DLD1 (cell line): ENCODE measurements around the gene PIM3.
"Not testable (repeated sequence)": the region's sequence is repeated elsewhere in the genome, so short reads cannot be mapped to it uniquely, and the experiment has no call there.

Experiments
- in situ Hi-C: cut with HindIII; loops from 2 replicates; pipeline ENCODE4 v1.10.0; 2017; ENCODE audit warnings: low sequenced_read_pairs

PIM3 gene

DNA sequence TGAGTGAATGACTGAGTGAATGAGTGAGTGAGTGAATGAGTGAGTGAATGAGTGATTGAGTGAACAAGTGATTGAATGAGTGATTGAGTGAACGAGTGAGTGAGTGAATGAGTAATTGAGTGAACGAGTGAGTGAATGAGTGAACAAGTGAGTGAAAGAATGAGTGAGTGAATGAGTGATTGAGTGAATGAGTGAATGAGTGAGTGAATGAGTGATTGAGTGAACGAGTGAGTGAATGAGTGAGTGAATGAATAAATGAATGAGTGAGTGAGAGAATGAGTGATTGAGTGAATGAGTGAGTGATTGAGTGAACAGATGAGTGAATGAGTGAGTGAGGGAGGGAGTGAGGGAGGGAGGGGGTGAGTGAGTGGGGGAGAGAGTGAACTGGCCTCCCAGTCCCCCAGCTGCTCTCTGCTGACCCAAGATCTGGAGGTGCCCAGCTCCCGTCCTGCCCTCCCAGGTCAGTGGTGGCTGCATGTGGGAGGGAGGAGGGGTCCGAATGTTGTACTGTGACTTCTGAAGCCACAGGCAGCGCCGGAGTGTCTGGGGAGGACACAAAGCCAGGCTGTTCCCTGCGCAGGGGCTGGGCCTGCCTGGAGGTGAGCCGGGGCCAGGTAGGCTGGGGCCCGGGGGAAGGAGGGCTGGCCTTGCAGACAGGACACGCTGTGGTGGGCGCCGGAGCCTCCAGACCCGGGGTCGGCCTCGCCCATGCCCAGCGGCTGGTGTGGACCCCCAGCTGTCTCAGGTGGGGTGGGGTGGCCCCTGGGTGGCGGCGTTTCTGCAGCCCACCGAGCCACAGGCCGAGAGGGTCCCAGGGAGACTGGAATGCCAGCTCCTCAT lies 17.8 kb upstream of the PIM3 start:
- in situ Hi-C loops = no loop called here

DNA sequence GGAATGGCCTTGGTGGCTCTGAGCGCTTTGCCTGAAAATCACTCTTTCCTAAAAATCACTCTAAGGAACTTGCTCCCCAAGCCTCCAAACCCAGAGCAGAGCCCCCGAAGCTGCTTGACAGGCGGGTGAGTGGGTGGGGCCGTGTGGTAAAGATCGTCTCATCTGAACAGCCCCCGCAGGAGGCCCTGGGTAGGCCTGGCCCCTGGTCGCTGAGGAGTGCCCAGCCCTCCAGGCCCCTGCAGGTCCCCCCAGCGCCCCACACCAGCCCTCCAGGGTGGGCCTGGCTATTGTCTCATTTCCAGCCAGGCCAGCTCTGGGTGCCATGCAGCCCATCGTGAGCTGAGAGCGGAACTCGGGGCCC lies 17.2 kb upstream of the PIM3 start:
- in situ Hi-C loops = no loop called here

DNA sequence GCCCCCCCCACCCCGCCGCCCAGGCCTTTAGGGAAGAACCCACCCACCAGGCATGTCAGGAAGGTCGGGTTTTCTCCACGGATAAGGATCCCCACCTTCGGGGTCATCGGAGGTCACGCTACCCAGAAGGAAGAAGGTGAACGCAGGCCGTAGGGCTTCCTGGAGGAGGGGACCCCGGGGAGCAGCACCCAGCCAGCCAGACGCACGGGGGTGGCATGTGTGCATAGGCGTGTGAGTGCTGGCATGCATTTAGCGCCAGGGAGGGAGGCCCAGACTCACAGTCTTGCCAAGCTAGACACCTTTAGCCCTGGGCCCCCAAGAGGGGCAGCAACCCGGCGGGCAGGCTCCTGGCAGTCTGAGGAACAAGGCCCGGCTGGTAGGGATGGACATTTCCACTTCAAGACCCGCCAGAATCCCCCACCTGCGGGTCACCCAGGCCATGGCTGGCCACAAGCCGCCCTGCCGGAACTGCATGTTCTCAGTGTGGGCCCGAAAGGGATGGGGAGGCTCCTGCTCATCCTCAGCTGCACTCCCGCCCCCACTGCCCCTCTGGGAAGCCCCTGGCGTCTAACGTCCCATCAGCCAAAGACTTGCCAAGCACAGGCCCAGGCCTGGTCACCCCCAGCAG lies 16.7 kb upstream of the PIM3 start:
- in situ Hi-C loops = no loop called here

DNA sequence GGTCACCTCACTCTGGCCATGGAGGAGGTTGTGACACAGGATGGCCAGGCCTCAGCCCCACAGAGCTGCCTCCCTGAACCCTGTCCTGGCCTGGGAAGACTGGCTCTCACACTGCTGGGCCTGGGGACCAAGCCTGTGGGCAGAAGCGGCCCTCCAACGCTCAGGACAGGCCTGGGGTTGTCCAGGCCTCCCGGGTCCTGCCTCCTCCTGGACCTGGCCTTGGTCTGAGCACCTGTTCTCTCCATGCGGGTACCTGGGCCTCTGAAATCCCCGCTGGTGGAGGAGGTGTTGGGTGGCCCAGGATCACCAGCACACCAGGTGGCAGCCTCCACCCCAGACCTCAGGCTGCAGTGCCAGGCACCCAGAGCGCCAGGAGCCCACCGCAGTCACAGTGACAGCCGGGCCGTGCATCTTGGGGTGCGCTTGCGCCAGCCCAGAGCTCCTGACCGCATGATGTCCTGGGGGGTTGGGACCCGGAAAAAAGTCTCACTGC lies 16.1 kb upstream of the PIM3 start:
- in situ Hi-C loops = no loop called here

DNA sequence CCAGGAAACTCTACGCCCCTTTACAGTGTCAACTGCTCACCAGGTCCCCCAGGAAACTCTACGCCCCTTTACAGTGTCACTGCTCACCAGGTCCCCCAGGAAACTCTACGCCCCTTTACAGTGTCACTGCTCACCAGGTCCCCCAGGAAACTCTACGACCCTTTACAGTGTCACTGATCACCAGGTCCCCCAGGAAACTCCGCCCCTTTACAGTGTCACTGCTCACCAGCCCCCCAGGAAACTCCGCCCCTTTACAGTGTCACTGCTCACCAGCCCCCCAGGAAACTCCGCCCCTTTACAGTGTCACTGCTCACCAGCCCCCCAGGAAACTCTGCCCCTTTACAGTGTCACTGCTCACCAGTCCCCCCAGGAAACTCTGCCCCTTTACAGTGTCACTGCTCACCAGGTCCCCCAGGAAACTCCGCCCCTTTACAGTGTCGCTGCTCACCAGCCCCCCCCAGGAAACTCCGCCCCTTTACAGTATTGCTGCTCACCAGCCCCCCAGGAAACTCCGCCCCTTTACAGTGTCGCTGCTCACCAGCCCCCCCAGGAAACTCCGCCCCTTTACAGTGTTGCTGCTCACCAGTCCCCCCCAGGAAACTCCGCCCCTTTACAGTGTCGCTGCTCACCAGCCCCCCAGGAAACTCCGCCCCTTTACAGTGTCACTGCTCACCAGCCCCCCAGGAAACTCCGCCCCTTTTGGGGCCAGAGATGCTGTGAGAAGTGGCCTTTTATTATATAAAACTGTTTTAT lies 15.4 kb upstream of the PIM3 start:
- in situ Hi-C loops = not testable (repeated sequence)

DNA sequence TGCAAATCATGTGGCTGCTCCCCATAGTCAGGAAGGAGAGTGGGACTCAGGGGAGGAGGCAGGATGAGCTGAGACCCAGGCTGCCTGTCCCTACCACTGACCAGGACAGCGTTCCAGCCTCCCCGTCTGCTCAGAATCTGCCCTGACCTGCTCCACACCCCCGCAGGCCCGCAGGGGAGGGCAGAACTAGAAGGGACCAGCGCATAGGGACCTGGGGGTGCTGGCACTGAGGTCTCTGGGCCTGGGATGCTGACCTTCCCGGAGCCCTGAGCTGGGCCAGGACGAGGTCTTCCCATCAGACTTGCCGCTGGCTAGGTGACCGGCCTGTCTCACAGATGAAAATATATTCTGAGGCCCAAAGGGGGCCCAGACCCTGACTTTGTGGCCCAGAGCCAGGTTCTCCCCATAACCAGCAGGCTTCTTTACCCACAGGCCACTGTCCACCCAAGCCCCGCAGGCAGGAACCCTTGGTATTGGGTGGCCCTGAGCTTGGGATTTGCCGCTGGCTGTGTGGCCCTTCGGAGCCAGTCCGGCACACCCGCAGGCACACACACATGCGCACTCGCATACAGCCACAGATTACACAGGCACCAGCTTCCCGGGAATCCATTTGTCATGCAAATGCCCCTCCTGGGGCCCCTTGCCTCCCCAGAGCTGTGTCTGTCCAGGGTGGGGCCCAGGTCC lies 13.8 kb upstream of the PIM3 start:
- in situ Hi-C loops = no loop called here

DNA sequence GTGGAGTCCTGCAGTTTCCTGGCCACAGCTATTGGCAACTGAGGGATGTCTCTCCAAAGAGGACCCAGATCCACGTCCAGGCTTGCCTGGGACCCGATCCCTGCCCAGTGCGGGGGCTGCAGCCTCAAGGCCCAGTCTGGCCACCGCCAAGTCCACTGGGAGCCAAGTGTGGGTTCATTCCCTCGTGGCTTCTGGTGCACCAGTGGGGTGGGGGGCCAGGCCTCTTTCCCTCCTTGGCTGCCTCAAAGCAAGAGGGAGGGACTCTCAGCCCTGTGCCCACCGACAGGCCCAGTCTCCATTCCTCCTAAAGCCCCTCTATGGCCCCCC lies 13.3 kb upstream of the PIM3 start:
- in situ Hi-C loops = no loop called here

DNA sequence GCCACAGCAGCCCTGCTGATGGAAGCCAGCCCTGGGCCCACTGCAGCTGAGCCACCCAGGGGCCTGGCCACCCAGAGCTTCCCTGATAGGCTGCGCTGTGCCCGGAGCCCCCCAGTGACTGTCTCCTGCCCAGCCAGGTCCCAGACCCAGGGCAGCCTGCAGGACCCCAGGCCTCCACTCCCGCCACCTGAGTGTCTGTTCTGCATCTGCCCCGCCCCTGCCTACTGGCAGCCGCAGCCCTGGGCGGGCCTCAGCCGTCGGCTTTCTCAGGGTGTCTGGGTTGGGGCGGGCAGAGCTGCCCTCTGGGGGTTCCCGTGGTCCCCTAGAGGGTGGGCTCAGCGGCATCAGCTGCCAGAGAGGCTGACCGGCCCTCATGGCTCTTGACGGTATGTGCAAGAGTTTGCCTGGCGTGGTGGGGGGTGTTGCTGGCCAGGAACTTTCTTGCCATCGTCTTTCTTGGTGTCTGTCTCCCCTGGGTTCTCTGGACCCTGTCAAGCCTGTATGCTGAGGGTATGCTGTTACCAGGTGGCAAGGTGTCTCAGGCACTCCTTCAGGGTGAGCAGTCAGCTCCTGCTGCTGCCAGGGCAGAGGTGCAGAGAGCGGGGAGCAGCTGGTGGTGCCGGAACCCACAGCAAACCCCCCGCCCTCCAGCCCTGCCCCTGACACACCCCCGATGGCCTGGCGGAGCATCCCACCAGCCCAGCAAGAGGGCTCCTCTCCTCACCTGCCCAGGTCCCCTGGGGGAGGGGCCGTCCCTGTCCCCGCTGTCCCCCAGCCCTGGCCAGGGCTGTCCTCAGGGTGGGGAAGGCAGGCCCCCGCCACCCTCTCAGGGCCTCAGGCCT lies 12.2 kb upstream of the PIM3 start:
- in situ Hi-C loops = no loop called here

DNA sequence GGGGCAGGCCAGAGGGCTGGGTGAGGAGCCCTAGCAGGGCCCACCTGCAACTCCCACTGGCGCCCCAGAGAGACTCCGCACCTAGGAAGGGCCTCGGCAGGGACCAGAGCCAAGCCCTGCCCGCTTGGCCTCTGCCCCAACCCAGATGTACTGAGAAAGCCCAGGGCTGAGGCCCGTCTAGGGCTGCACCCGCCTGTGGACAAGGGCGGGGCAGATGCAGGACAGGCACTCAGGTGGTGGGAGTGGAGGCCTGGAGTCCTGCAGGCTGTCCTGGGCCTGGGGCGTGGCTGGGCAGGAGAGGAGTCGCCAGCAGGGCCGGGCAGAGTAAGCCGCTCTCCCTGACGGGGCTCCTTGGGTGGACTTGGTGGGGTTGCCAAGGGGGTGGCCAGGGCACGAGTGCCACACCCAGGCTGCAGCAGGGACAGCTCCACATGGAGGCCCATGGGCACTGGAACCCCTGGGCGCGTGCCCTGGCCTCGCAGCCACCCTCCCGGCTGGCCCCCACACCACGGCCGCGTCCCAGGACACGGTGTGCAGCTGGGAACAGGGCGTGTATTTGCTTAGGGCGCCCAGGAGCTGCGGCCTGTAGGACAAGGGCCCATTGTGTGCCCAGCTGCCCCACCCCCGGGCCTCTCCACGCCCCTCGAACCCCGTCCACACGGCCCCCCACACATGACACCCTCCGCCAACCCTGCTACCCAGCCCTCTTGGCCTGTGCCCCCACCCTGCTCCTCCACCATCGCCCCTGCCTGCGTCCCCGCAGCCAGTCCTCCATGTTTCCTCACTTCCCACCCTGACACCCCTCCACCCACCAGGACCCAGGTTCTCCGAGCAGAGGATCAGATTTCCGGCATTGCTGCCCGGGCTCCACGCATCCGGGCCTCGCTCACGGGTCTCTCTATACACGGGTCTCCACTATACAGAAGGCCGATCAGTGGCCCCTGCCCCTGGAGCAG lies 11.3 kb upstream of the PIM3 start:
- in situ Hi-C loops = no loop called here

DNA sequence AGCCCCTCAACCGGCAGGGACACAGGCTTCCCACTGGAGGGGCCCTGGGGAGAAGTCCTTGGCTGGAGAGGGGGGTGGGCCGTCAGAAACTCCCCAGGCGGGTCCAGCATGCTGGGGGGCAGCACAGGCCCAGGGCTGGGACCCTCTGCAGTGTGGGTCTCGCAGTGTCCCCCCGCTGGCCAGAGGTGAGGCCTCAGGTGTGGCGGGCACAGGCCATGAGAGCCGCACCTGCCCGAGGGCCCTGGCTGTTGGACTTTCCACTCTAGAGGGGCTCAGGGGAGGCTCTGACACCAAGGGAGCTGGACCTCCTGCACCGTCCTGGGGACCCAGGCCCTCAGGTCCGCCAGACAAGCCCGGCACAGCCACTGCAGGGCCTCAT lies 10.7 kb upstream of the PIM3 start:
- in situ Hi-C loops = no loop called here

DNA sequence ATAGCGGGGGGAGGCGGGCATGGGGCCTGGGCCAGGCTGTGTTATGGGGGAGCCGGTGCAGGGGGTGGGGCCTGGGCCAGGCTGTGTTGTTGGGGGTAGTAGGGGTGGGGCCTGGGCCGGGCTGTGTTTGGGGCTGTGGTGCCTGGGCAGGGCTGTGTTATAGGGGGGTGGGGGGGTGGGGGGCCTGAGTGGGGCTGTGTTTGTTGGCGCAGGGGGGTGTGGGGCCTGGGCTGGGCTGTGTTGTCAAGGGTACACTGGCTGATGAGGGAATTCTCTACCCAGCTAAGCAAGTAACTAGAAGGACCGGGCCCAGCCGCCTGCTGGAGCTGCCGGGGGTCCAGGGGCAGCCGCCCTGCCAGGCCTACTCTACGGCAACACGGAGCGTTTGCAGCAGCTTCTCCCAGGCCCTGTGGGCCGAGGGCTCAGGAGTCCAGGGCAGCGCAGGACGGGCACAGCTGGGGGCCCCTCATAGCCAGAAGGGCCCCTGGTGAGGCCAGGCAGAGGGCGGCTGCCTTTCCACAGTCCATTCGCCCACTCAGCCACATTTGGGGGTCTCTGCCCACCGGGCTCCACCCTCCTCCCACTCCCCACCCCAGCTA lies 10.1 kb upstream of the PIM3 start:
- in situ Hi-C loops = no loop called here

DNA sequence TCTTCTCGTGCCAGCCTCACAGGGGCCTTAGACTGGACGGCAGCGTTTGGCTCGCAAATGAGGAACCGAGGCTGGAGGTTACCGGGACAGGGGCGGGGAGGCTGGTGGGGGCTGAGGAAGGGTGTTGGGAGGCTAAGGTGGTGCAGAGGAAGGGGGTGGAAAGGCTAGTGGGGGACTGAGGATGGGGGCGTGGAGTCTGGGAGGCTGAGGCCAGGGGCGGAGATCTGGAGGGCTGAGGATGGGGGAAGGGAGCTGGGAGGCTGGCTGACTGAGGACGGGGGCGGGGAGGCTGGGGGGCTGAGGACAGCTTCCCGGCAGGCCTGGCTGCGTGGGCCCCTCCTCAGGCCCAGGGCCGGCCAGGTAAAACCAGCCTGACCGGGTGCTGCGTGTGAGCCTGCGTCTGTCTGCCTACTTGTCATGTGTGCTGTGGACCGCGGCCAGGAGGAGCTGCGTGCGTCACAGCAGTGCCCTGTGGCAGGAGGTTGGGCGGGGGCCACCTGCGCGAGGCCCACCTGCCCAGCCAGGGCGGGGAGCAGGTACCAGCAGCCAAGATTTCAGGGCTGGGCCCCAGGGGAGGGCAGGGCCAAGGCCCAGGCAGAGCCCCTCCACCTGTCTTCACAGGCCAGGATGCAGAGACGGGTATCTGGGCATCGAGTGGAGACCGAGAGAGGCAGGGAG lies 9.4 kb upstream of the PIM3 start:
- in situ Hi-C loops = no loop called here

DNA sequence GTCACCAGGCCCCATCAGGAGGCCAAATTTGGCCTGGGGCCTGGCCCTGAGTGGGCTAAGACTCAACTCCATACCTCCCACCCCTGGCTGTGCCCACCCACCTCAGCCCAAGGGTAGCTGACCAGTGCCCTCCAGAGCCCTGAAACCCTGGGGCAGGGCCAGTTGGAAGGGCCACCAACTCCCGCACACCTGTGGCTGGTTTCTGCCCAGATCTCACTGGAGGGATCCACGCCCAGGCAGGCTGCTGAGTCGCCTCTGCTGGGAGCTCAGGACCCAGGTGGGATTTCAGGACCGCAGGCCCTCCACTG lies 8.9 kb upstream of the PIM3 start:
- in situ Hi-C loops = no loop called here

DNA sequence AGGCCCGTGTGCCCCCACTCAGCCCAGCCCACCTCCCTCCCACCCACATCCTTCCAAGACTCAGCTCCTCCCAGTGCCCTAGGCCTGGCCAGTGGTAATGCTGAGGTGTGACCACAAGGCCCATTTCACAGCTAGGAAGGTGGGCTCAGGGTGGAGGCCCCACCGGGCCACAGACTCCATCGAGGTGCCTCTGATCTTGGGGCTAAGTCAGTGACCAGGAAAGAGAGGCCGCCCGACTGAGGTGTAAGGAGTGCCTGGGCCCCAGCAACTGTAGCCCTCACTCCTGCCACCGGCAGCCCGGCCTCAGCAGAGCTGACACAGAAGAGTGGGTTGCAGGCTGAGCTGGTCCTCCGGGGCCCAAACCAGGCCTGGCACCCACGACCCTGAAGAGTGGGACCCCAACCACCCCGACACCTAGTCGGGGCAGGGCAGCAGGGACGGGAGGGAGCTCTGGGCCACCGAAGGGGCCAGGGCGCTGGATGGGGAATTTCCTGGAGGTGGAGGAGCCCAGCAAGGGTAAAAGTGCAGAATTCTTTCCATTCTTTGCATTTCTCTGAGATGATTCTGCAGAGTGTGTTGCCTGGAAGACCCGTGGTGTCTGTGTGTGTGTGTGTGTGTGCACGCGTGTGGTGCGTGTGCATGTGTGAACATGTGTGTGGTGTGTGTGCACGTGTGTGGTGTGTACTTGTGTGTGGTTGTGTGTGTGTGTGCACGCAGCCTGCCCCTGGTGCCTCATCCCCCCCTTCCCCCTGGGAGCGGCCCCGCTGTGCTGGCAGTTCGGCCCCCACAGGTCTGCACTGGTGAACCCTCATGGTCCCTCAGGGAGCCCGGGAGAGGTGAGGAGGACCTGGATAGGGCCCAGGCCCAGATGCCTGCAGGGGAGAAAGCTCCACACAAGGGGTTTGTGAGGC lies 8.3 kb upstream of the PIM3 start:
- in situ Hi-C loops = no loop called here

DNA sequence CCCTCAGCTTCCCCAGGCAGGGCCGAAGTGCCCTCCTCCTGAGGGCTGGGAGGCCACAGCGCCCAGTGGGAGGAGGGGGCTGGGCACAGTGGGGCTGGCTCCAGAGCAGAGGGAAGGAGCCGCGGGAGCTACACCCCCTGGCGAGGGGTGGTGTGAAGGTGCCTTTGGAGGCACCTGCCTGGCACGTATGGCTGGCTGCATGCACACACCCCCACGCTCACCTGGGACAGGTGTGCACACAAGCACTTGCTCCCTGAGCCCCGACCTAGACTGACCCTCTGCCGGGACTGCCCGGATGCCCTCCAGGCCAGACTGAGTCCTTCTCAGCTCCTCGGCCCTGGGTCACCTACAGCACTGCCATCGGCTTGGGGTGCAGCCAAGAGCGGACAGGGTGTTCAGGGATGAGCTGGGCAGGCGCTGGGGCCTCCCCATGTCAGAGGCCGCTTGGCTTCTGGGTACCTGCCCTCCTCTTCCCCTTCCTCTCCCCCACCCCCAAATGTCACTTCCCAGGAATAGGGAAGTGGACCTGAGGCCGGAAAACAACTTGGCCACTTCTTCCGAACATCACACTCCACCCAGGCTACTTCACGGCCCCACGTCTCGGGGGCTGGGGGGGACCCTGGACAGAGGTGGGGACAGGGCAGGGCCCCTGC lies 7.4 kb upstream of the PIM3 start:
- in situ Hi-C loops = no loop called here

DNA sequence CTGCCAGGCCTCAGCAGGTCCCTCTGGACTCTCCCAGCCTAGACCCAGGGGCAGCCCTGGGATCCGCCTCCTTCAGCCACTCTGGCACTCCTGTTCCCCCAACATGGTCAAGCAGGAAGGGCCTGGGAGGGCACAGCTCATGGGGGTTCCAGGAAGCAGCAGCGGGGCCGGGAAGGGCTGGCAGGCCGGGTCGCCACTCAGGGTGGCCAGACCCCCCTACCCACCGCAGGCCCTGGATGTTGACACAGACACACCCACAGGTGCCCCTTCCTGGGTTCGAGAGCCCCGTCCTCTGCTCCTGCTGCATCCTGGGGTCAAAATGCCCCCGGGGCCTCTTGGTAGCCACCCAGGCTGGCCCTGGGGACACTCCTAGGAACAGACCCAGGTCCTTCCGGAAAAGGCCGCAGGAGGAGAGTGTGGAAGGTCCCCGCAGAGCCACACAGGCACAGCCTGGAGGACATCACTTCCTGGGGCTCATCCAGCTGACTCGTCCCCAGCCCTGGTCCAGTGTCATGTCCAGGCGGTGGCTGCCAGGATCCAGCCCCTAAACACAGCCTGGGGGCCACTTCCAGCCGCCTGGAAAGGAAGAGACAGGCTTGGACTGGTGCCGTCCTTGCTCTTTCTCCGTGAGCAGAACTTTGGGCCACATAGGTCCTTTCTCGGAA lies 6.8 kb upstream of the PIM3 start:
- in situ Hi-C loops = no loop called here

DNA sequence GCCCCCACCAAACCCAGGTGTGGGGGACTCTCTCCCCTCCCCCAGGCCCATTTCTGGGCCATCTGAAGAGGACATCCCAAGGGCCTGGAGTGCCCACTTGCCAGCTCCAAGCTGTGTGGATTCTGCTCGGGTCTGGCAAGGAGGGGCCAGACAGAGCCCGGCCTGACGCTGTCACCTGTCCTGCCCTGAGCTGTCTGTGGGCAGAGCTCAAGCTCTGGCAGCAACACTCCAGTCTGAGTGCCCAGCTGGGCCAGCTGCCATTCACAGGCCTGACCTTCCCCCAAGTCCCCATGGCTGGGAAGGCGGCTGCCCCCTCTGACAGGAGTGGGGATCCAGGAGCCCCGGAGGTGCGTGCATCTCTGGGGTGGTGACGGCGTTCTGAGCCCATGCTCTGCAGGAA lies 6.2 kb upstream of the PIM3 start:
- in situ Hi-C loops = no loop called here
